NT2/D1 (cell line): ENCODE measurements around the gene FAM83E.
A peak's percentile ranks its signal among the peaks of the same experiment; 100 is the strongest.

Source experiments
- DNase-seq: peaks from one replicate; pipeline ENCODE4 v3.0.0-alpha.2; 2011; ENCODE audit warnings: low read depth, low spot score
- H3K27me3 ChIP-seq: 2 replicates; pipeline ENCODE4 v1.6.0; 2011; ENCODE audit warnings: mild to moderate bottlenecking; ENCODE audit not compliant: insufficient read length, insufficient read depth
- H3K36me3 ChIP-seq: 2 replicates; pipeline ENCODE4 v1.6.1; 2011; ENCODE audit warnings: mild to moderate bottlenecking, low read length, mixed read lengths; ENCODE audit not compliant: insufficient read depth, insufficient read length
- H3K4me1 ChIP-seq: 2 replicates; pipeline ENCODE4 v1.5.1; 2011; ENCODE audit not compliant: insufficient read depth, insufficient read length
- H3K4me3 ChIP-seq: 2 replicates; pipeline ENCODE4 v1.5.1; 2011; ENCODE audit warnings: low read depth; ENCODE audit not compliant: insufficient read length
- H3K9ac ChIP-seq: 2 replicates; pipeline ENCODE4 v1.6.0; 2011; ENCODE audit warnings: low read depth; ENCODE audit not compliant: insufficient read length
- H3K9me3 ChIP-seq: 2 replicates; pipeline ENCODE4 v1.5.1; 2011; ENCODE audit warnings: mild to moderate bottlenecking, low read length; ENCODE audit not compliant: insufficient read depth
- SUZ12 ChIP-seq: IDR thresholded peaks from 2 replicates; pipeline ENCODE4 v1.6.1; 2011; ENCODE audit not compliant: insufficient read length, insufficient read depth; ENCODE audit errors: extremely low read depth
- YY1 ChIP-seq: IDR thresholded peaks from 2 replicates; pipeline ENCODE4 v1.6.1; 2011; ENCODE audit not compliant: insufficient read length, insufficient read depth
- ZNF274 ChIP-seq: IDR thresholded peaks from 2 replicates; pipeline ENCODE4 v1.6.1; 2011; ENCODE audit warnings: mild to moderate bottlenecking, low read depth, low read length

FAM83E gene

GRCh38 chr19:48596679-48597465 lies 18.0 kb downstream of the FAM83E start:
- H3K36me3 ChIP-seq = no peaks in the 10 kb centered on the region
- DNase-seq = no peak
- H3K27me3 ChIP-seq = no peaks in the 10 kb centered on the region
- no peaks in the 10 kb centered on the region for H3K4me1 ChIP-seq
- TF ChIP-seq SUZ12 = no peak
- TF ChIP-seq YY1 = no peak
- no peak for TF ChIP-seq ZNF274
- no peaks in the 10 kb centered on the region for H3K9me3 ChIP-seq
- peak overlapping the region; percentile 21 for H3K9ac ChIP-seq
- H3K4me3 ChIP-seq = peak overlapping the region; percentile 2

DNA sequence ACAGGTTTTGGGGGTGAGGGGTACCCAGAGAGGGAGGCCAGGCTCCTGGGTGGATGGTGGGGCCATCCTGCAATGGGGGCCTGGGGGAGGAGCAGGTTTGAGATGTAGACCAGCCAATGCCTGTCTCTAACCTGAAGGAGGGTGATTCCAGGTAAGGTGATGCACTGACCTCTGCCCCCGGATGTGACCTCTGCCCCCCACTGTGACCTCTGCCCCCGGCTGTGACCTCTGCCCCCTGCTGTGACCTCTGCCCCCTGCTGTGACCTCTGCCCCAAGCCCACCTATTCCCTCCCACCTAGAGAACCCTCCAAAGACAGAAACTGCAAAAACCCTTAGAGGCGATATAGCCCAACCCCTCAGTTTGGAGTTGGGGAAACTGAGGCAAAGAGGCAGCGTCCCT lies 18.6 kb downstream of the FAM83E start:
- Histone ChIP-seq H3K9me3 (no peaks in the 10 kb centered on the region), H3K4me3 (no peak overlapping the region), H3K36me3 (no peaks in the 10 kb centered on the region), H3K4me1 (no peaks in the 10 kb centered on the region), H3K27me3 (no peaks in the 10 kb centered on the region), H3K9ac (no peak overlapping the region)
- TF ChIP-seq SUZ12 (no peak), YY1 (no peak), ZNF274 (no peak)
- DNase-seq = no peak

- DNase-seq = no peak
- H3K9me3 ChIP-seq = no peaks in the 10 kb centered on the region
- no peaks in the 10 kb centered on the region for H3K27me3 ChIP-seq
- TF ChIP-seq SUZ12 (no peak), ZNF274 (no peak), YY1 (no peak)
- no peaks in the 10 kb centered on the region for H3K36me3 ChIP-seq
- H3K4me3 ChIP-seq = no peak overlapping the region
- H3K4me1 ChIP-seq = no peaks in the 10 kb centered on the region
- no peak overlapping the region for H3K9ac ChIP-seq
Observed at GRCh38 chr19:48595833-48596232, 19.0 kb downstream of the FAM83E start.

- no peak overlapping the region for H3K4me3 ChIP-seq
- TF ChIP-seq YY1 (no peak), SUZ12 (no peak), ZNF274 (no peak)
- H3K9me3 ChIP-seq = no peaks in the 10 kb centered on the region
- H3K27me3 ChIP-seq = no peaks in the 10 kb centered on the region
- H3K4me1 ChIP-seq = no peaks in the 10 kb centered on the region
- no peaks in the 10 kb centered on the region for H3K36me3 ChIP-seq
- no peak overlapping the region for H3K9ac ChIP-seq
- DNase-seq = no peak
Observed at GRCh38 chr19:48595171-48595570, 19.7 kb downstream of the FAM83E start.

DNA sequence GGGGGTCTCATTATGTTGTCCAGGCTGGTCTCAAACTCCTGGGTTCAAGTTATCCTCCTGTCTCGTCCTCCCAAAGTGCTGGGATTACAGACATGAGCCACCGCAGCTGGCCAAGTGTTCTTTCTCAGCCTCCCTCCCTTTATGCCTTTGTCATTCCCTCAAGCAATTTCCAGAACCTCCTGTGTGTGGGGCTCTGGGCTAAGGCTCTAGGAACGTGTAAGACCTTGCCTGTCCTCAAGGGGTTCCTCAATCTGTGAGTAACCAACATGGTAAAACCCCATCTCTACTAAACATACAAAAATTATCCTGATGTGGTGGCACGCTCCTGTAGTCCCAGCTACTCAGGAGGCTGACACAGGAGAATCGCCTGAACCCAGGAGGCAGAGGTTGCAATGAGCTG lies 23.9 kb downstream of the FAM83E start:
- no peak for DNase-seq

DNA sequence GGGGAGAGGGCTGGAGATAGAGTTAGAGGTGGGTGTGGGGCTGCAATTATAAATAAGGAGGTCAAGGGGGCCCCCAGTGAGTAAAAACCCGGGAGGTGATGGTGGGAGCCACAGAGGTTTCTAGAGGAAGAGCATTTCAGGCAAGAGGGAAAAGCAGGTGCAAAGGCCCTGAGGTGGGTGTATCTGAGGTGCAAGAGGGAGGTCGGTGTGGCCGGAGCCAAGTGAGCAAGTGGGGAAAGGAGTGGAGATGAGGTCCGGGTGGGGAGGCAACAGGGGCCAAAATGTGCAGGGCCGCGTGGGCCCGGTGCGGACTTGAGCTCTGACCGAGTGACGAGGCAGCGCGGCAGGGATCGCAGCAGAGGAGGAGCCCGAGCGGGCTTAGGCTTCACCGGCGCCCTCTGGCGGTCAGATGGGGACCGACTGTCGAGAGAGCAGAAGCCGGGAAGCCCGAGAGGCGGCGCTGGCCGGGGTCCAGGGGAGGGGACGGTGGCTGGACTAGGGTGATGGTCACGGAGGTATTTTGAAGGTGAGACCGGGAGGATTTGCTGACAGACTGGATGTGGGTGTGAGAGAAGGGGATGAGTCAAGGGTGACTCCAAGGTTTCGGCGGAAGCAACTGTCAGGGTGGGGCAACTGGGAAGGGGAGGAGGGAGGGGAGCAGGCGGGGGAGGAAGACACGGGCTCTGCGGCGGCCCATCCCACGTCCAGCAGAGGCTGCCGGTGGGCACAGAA lies 26.0 kb downstream of the FAM83E start:
- peak; percentile 63 for DNase-seq
- TF ChIP-seq YY1 (no peak), ZNF274 (no peak), SUZ12 (no peak)
- H3K4me1 ChIP-seq = peaks cover 3% of the 10 kb centered on the region
- H3K4me3 ChIP-seq = peak overlapping the region; percentile 27
- H3K36me3 ChIP-seq = no peaks in the 10 kb centered on the region
- H3K9me3 ChIP-seq = no peaks in the 10 kb centered on the region
- H3K27me3 ChIP-seq = no peaks in the 10 kb centered on the region
- H3K9ac ChIP-seq = peak overlapping the region; percentile 44

More for the DNA sequence above, 23.9 kb downstream of the FAM83E start:
- H3K9me3 ChIP-seq = no peaks in the 10 kb centered on the region
- TF ChIP-seq YY1 = no peak
- TF ChIP-seq ZNF274 = no peak
- TF ChIP-seq SUZ12 = no peak
- H3K4me1 ChIP-seq = peaks cover 3% of the 10 kb centered on the region
- no peaks in the 10 kb centered on the region for H3K27me3 ChIP-seq
- no peaks in the 10 kb centered on the region for H3K36me3 ChIP-seq
- H3K9ac ChIP-seq = no peak overlapping the region
- no peak overlapping the region for H3K4me3 ChIP-seq

GRCh38 chr19:48587387-48587786 lies 27.5 kb downstream of the FAM83E start:
- TF ChIP-seq ZNF274 (no peak), YY1 (no peak), SUZ12 (no peak)
- no peaks in the 10 kb centered on the region for H3K9me3 ChIP-seq
- H3K4me3 ChIP-seq = no peak overlapping the region
- peaks cover 3% of the 10 kb centered on the region for H3K4me1 ChIP-seq
- no peaks in the 10 kb centered on the region for H3K36me3 ChIP-seq
- no peak for DNase-seq
- H3K27me3 ChIP-seq = no peaks in the 10 kb centered on the region
- H3K9ac ChIP-seq = no peak overlapping the region
